Measurements from ENCODE around the gene EXOSC9.

Gene EXOSC9

DNA sequence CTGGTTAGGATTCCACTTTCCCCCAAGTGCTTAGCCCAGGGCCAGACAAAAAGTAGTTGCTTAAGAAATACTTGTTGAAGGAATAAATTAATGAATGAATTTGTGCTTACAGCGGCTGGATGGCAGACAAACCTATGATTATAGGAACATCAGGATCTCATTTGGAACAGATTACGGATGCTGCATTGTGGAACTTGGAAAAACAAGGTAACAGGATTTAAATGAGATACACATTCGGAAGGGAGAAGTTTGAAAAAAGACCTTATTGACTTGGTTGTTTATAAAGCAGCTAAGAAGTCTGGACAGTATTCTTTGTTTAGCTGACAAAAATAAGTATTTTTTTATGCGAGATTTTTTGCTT, 572 bp downstream of the EXOSC9 start:
- no peaks in the 10 kb centered on the region for H3K9me3 ChIP-seq (ENCODE audit: low read length)
- H3F3A ChIP-seq (ENCODE audit: insufficient read depth, low read length), result no peaks in the 10 kb centered on the region
- H3K27ac ChIP-seq (ENCODE audit: low read depth, low read length, poor library complexity, severe bottlenecking), result peak overlapping the region; percentile 77
- peak overlapping the region; percentile 91 for H3K4me2 ChIP-seq (ENCODE audit: low read length)
- no peaks in the 10 kb centered on the region for H3K27me3 ChIP-seq (ENCODE audit: insufficient read depth, low read length)
- no peak for TF ChIP-seq CTCF (IDR thresholded peaks at IDR 0.05; ENCODE audit: low read length)
- no peak for TF ChIP-seq EZH2 (IDR thresholded peaks at IDR 0.05; ENCODE audit: borderline replicate concordance, low read length)
- H2AFZ ChIP-seq (ENCODE audit: low read length), result 0 out of 2 replicates have a peak overlapping the region, but pooled peaks have one; percentile 9
- no peaks in the 10 kb centered on the region for H4K20me1 ChIP-seq (ENCODE audit: insufficient read depth, low read length)
- H3K9me2 ChIP-seq (ENCODE audit: low read depth, low read length), result no peaks in the 10 kb centered on the region
- H3K4me3 ChIP-seq (ENCODE audit: low read depth, low read length, poor library complexity, severe bottlenecking), result peak overlapping the region; percentile 80
- H3K79me2 ChIP-seq (ENCODE audit: insufficient read depth, low read length), result peaks cover 20% of the 10 kb centered on the region
- H3K36me3 ChIP-seq (ENCODE audit: insufficient read depth, low read length), result peaks cover 42% of the 10 kb centered on the region
- peaks cover 22% of the 10 kb centered on the region for H3K4me1 ChIP-seq (ENCODE audit: insufficient read depth, low read length, severe bottlenecking)
- H3K9ac ChIP-seq (ENCODE audit: low read length), result peak overlapping the region; percentile 86

GRCh38 chr4:121806411-121806810, 5.3 kb downstream of the EXOSC9 start:
- no peaks in the 10 kb centered on the region for H3K9me2 ChIP-seq (ENCODE audit: low read depth, low read length)
- no peak overlapping the region for H2AFZ ChIP-seq (ENCODE audit: low read length)
- H3F3A ChIP-seq (ENCODE audit: insufficient read depth, low read length), result no peaks in the 10 kb centered on the region; the same call in 1 of the 2 replicates
- peaks cover 13% of the 10 kb centered on the region for H3K4me1 ChIP-seq (ENCODE audit: insufficient read depth, low read length, severe bottlenecking)
- no peaks in the 10 kb centered on the region for H4K20me1 ChIP-seq (ENCODE audit: insufficient read depth, low read length)
- no peak for TF ChIP-seq CTCF (IDR thresholded peaks at IDR 0.05; ENCODE audit: low read length)
- TF ChIP-seq EZH2 (IDR thresholded peaks at IDR 0.05; ENCODE audit: borderline replicate concordance, low read length), result no peak
- H3K27me3 ChIP-seq (ENCODE audit: insufficient read depth, low read length), result no peaks in the 10 kb centered on the region
- no peak overlapping the region for H3K4me3 ChIP-seq (ENCODE audit: low read depth, low read length, poor library complexity, severe bottlenecking)
- H3K9ac ChIP-seq (ENCODE audit: low read length), result no peak overlapping the region
- peaks cover 83% of the 10 kb centered on the region for H3K36me3 ChIP-seq (ENCODE audit: insufficient read depth, low read length)
- no peak overlapping the region for H3K4me2 ChIP-seq (ENCODE audit: low read length)
- no peaks in the 10 kb centered on the region for H3K9me3 ChIP-seq (ENCODE audit: low read length)
- peaks cover 18% of the 10 kb centered on the region for H3K79me2 ChIP-seq (ENCODE audit: insufficient read depth, low read length)
- no peak overlapping the region for H3K27ac ChIP-seq (ENCODE audit: low read depth, low read length, poor library complexity, severe bottlenecking)

DNA sequence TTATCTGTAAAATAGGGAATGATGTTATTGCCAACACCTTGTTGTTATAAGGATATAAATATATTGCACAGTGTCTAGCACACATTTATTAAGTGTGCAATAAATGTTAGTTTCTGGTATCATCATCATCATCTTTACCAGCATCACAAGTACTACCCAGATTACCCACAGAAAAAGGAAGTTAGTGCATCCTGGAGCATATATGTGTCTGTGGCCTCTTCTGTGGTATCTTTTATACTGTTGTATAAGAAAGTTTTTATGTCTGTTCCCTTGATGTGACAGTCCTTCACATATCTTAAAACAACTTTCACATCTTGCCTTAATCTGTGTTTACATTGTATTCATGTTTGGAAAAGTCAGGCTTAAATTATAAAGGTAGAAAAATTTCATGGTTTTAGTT, 10.0 kb downstream of the EXOSC9 start:
- no peaks in the 10 kb centered on the region; the same call in 1 of the 2 replicates for H4K20me1 ChIP-seq (ENCODE audit: insufficient read depth, low read length)
- no peak overlapping the region for H3K4me2 ChIP-seq (ENCODE audit: low read length)
- no peaks in the 10 kb centered on the region for H3K9me3 ChIP-seq (ENCODE audit: low read length)
- H3K4me1 ChIP-seq (ENCODE audit: insufficient read depth, low read length, severe bottlenecking), result no peaks in the 10 kb centered on the region
- H3K9ac ChIP-seq (ENCODE audit: low read length), result no peak overlapping the region
- H3K9me2 ChIP-seq (ENCODE audit: low read depth, low read length), result no peaks in the 10 kb centered on the region
- no peaks in the 10 kb centered on the region for H3K27me3 ChIP-seq (ENCODE audit: insufficient read depth, low read length)
- no peak overlapping the region for H3K27ac ChIP-seq (ENCODE audit: low read depth, low read length, poor library complexity, severe bottlenecking)
- no peak overlapping the region for H2AFZ ChIP-seq (ENCODE audit: low read length)
- no peak for TF ChIP-seq CTCF (IDR thresholded peaks at IDR 0.05; ENCODE audit: low read length)
- no peak for TF ChIP-seq EZH2 (IDR thresholded peaks at IDR 0.05; ENCODE audit: borderline replicate concordance, low read length)
- H3K4me3 ChIP-seq (ENCODE audit: low read depth, low read length, poor library complexity, severe bottlenecking), result no peak overlapping the region
- no peaks in the 10 kb centered on the region; the same call in 1 of the 2 replicates for H3F3A ChIP-seq (ENCODE audit: insufficient read depth, low read length)
- peaks cover 89% of the 10 kb centered on the region for H3K36me3 ChIP-seq (ENCODE audit: insufficient read depth, low read length)
- no peaks in the 10 kb centered on the region for H3K79me2 ChIP-seq (ENCODE audit: insufficient read depth, low read length)

All from OCI-LY1 (cell line).